Heart left ventricle (tissue), 16 donors: Measurements from ENCODE around the gene AXIN1. TPM values are rescaled to one million over a fixed set of nuclear protein-coding genes. Genes with fewer than 3 reads are reported as not detected.

Experiments
- ATAC-seq, 4 donors: fragments of 200-7000 bp; cut with Tn5 transposase; one replicate each; pipeline ENCODE4 v1.9.1; 2020 to 2022; ENCODE audit warnings: moderate library complexity in 4 of 4, mild to moderate bottlenecking in 3 of 4, moderate number of reproducible peaks in 1 of 4
- DNase-seq, 5 donors: peaks; one replicate each; pipeline ENCODE4 v3.0.0-alpha.2; 2020
- H3K27ac ChIP-seq, 12 donors: fragments of 200-600 bp; sonication (generic) in 4 of 12; one replicate each; pipeline versions ENCODE4 v1.5.0 to v1.8.0; 2016 to 2022; ENCODE audit warnings: mild to moderate bottlenecking in 2 of 12
- H3K27me3 ChIP-seq, 9 donors: fragments of 200-600 bp; sonication (generic) in 2 of 9; one replicate each; pipeline versions ENCODE4 v1.5.1 to v1.8.0; 2016 to 2022; ENCODE audit warnings: mild to moderate bottlenecking in 3 of 9
- H3K36me3 ChIP-seq, 9 donors: fragments of 200-600 bp; sonication (generic) in 2 of 9; one replicate each; pipeline versions ENCODE4 v1.5.0 to v1.8.0; 2018 to 2022; ENCODE audit warnings: mild to moderate bottlenecking in 2 of 9
- H3K4me1 ChIP-seq, 12 donors: fragments of 200-600 bp; sonication (generic) in 4 of 12; one replicate each; pipeline versions ENCODE4 v1.5.0 to v1.8.0; 2016 to 2022; ENCODE audit warnings: mild to moderate bottlenecking in 3 of 12
- H3K4me3 ChIP-seq, 12 donors: fragments of 200-600 bp; sonication (generic) in 4 of 12; one replicate each; pipeline versions ENCODE4 v1.5.0 to v1.8.0; 2017 to 2022; ENCODE audit warnings: mild to moderate bottlenecking in 9 of 12, moderate library complexity in 4 of 12
- H3K9me3 ChIP-seq, 12 donors: fragments of 200-600 bp; sonication (generic) in 4 of 12; one replicate each; pipeline versions ENCODE4 v1.5.0 to v1.8.0; 2016 to 2022; ENCODE audit warnings: mild to moderate bottlenecking in 1 of 12
- CTCF ChIP-seq, 12 donors: fragments of 200-600 bp; sonication (generic) in 4 of 12; IDR thresholded peaks; one replicate each; pipeline versions ENCODE4 v1.5.0 to v1.8.0; 2018 to 2022; ENCODE audit warnings: antibody characterized with exemption in 12 of 12, mild to moderate bottlenecking in 5 of 12
- POLR2A ChIP-seq, 2 donors: fragments of 450-650 bp; IDR thresholded peaks; one replicate each; pipeline ENCODE4 v1.6.1; 2017; ENCODE audit warnings: antibody characterized with exemption in 2 of 2, mild to moderate bottlenecking in 2 of 2, moderate library complexity in 2 of 2
- WGBS, 4 donors: extraction: QIAGEN DNeasy Blood & Tissue Kit in 2 of 4; methylation state at CpG; one replicate each; pipeline versions ENCODE4 v1.1.5 to v1.1.7; 2013 to 2018; 5-methylcytosine and 5-hydroxymethylcytosine counted together
- intact Hi-C, 10 donors: fragments of 100-400 bp; cut with DNase I; formaldehyde crosslinking; loops; one replicate each; pipeline versions ENCODE4 v1.11.1 to v1.14.2; 2022
- polyA plus RNA-seq, 2 donors: library from polyadenylated mRNA; stranded (reverse); fragments of 200-250 nt; gene quantifications; one replicate each; pipeline ENCODE4 v1.2.3, GENCODE V29; 2013
- total RNA-seq, 9 donors: library from RNA; depleted of rRNA in 2 of 9; stranded (reverse); fragments of >200 nt in 2 of 9; fragmentation: NEBNext Ultra II Directional in 3 of 9; extraction: Animal tissue kit (Norgen Biotek cat#: 25700) in 3 of 9; gene quantifications; one replicate each; pipeline versions ENCODE4 v1.1.0 to v1.2.4, GENCODE V29; 2016 to 2023
- donor health status: ischemic (EF 13 %, LVEDD 7.1; RV severe dilation, severe dysfunction).
- donor health status: healthy with polysubstance abuse.
- donor health status: DM: no; HTN: yes; CAD: no.
- donor health status: DM: no; HTN: no; CAD: no.
- donor health status: ischemic (EF 25% LVEDD 6.9; RV normal size, moderate dysfunction).
- donor health status: ischemic (EF 25% LVEDD 5.7; RV mildly dilated, moderate dysfunction).
- donor health status: healthy.
- donor health status: DM: yes; HTN: yes; CAD: no.
- donor health status: ischemic (EF 35%, LVEDD 5.7; RV mildly dilated, moderate dysfunction).
- donor health status: nonischemic (EF 11% LVEDD 7.7; RV severe dilation, severe dysfunction).
- donor health status: DM: yes; HTN: yes; CAD: no.
- donor health status: PGD.
- donor health status: ischemic (EF 29% LVEDD 5.4; RV normal size, mild dysfunction).
- donor health status: nonischemic (EF 23%, LVEDD 6.1; RV moderate dilation, normal function).

AXIN1 gene
- total and polyA plus RNA-seq, 11 donors, result 6.8 to 32.0 (median 11.6) TPM

- H3K27ac ChIP-seq, result no peak overlapping the region
- intact Hi-C loops, result no loop called here
- no peak overlapping the region for H3K4me3 ChIP-seq
- H3K36me3 ChIP-seq, result peaks cover 0 to 11% (median 4%) of the 10 kb centered on the region in 9 donors
- no peak for TF ChIP-seq POLR2A (IDR thresholded peaks at IDR 0.05)
- TF ChIP-seq CTCF (IDR thresholded peaks at IDR 0.05), result no peak
- DNase-seq, result no peak
- H3K27me3 ChIP-seq, result peaks cover 0 to 32% (median 8%) of the 10 kb centered on the region in 9 donors
- 81 to 91% (median 83%) methylated on average over 13 to 22 of the region's 22 CpGs for WGBS, 4 donors
- no peak for ATAC-seq
- peaks cover 0 to 26% (median 8%) of the 10 kb centered on the region in 12 donors for H3K4me1 ChIP-seq
- no peaks in the 10 kb centered on the region for H3K9me3 ChIP-seq
Measured at GRCh38 chr16:282491-282890, 70.0 kb downstream of the AXIN1 start.

DNA sequence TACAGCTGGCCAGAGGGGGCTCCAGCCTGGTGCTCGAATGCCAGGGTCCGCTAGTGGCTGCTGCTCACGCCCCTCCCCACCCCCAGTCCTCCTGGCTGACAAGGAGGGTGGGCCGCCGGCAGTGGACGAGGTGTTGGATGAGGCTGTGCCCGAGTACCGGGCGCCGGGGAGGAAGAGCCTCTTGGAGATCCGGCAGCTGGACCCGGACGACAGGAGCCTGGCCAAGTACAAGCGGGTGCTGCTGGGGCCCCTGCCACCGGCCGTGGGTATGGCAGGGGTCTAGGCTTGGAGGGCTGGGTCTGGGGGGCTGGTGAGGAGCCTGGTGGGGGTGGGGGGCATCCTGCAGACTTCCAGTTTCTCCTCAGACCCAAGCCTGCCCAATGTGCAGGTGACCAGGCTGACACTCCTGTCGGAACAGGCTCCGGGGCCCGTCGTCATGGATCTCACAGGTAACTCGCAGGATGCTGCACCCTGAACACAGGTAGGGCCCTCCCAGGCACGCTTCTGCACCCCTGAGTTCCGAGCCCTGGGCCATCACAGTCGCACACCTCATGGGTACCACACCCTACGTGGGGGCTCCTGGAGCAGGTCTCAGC is 70.8 kb downstream of the AXIN1 start:
- peaks cover 0 to 34% (median 8%) of the 10 kb centered on the region in 9 donors for H3K27me3 ChIP-seq
- no peak overlapping the region for H3K27ac ChIP-seq
- DNase-seq (no peak), ATAC-seq (no peak)
- intact Hi-C loops, result no loop called here
- WGBS, 4 donors, result 53 to 68% (median 57%) methylated on average over 10 to 25 of the region's 25 CpGs
- H3K9me3 ChIP-seq, result no peaks in the 10 kb centered on the region
- peak overlapping the region in 1 of 12 donors; percentile 56 for H3K4me3 ChIP-seq
- H3K36me3 ChIP-seq, result peaks cover 0 to 5% (median 0%) of the 10 kb centered on the region in 9 donors
- peaks cover 0 to 26% (median 8%) of the 10 kb centered on the region in 12 donors for H3K4me1 ChIP-seq
- TF ChIP-seq POLR2A (IDR thresholded peaks at IDR 0.05) (no peak), CTCF (IDR thresholded peaks at IDR 0.05) (no peak)

GRCh38 chr16:280991-281659 is 71.4 kb downstream of the AXIN1 start:
- no peak for DNase-seq
- TF ChIP-seq POLR2A (IDR thresholded peaks at IDR 0.05) (no peak), CTCF (IDR thresholded peaks at IDR 0.05) (no peak)
- no peak for ATAC-seq
- Histone ChIP-seq H3K4me3 (peak overlapping the region; percentile 15 to 58 (median 46)), H3K4me1 (peaks cover 0 to 30% (median 8%) of the 10 kb centered on the region in 12 donors), H3K27me3 (peaks cover 0 to 40% (median 8%) of the 10 kb centered on the region in 9 donors), H3K9me3 (no peaks in the 10 kb centered on the region), H3K27ac (no peak overlapping the region), H3K36me3 (no peaks in the 10 kb centered on the region)
- 43 to 54% (median 44%) methylated on average over 20 to 27 of the region's 27 CpGs for WGBS, 4 donors
- intact Hi-C loops, result no loop called here

- Histone ChIP-seq H3K27ac (no peak within 1 kb of the TSS), H3K4me1 (peaks cover 0 to 35% (median 8%) of the 10 kb centered on the region in 12 donors), H3K4me3 (peak within 1 kb of the TSS; percentile 15 to 58 (median 46)), H3K36me3 (no peaks in the 10 kb centered on the region), H3K27me3 (peaks cover 0 to 40% (median 8%) of the 10 kb centered on the region in 9 donors), H3K9me3 (no peaks in the 10 kb centered on the region)
- ATAC-seq (no peak), DNase-seq (peak in 1 of 5 donors; percentile 53)
- TF ChIP-seq POLR2A (IDR thresholded peaks at IDR 0.05) (no peak), CTCF (IDR thresholded peaks at IDR 0.05) (no peak)
- intact Hi-C loops, result no loop called here
- 0 to 20% (median 1%) methylated on average over 3 to 54 of the region's 54 CpGs for WGBS, 4 donors
Measured at GRCh38 chr16:280552-280951, 72.0 kb downstream of the AXIN1 start, which contains the start of gene ARHGDIG. TSS of gene ARHGDIG (plus strand) at chr16:280591. CDS start at chr16:280681, 90 bp downstream.
